ENCODE data around the gene RNASE4. TPM values are rescaled to one million over a fixed set of nuclear protein-coding genes. Genes with fewer than 3 reads are reported as not detected.

RNASE4 gene
- total RNA-seq, 1 experiment from 2014 or later, result 3.9 TPM

DNA sequence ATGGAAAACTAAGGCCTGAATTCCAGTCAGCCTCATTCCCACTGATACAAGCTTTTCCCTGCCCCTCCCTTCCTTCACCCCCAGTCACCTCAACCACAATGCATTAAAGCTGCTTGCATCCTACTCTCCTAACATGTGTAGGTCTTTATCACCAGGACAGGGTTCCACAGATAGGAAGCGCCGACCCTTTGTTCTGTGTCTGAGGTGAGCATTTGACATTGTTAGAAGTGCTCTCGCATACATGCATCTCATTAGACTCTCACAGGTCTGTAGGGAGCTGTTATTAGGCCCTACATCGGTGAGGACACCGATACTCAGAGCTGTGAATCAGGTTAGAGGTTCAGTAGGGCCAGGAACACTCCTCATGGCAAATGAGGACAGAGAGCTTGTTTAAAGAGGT is 48.1 kb downstream of the RNASE4 start:
- no peak overlapping the region for H2AFZ ChIP-seq (ENCODE audit: low read depth, low read length, poor library complexity, severe bottlenecking)
- no peak for TF ChIP-seq SP1 (IDR thresholded peaks at IDR 0.05; ENCODE audit: low read depth)
- TF ChIP-seq ELF1 (IDR thresholded peaks at IDR 0.05; ENCODE audit: borderline replicate concordance, low read depth), result no peak
- no peak for TF ChIP-seq JUND (IDR thresholded peaks at IDR 0.05)
- no peak for TF ChIP-seq RAD21 (IDR thresholded peaks at IDR 0.05; ENCODE audit: low read depth)
- TF ChIP-seq, protein P1, sequence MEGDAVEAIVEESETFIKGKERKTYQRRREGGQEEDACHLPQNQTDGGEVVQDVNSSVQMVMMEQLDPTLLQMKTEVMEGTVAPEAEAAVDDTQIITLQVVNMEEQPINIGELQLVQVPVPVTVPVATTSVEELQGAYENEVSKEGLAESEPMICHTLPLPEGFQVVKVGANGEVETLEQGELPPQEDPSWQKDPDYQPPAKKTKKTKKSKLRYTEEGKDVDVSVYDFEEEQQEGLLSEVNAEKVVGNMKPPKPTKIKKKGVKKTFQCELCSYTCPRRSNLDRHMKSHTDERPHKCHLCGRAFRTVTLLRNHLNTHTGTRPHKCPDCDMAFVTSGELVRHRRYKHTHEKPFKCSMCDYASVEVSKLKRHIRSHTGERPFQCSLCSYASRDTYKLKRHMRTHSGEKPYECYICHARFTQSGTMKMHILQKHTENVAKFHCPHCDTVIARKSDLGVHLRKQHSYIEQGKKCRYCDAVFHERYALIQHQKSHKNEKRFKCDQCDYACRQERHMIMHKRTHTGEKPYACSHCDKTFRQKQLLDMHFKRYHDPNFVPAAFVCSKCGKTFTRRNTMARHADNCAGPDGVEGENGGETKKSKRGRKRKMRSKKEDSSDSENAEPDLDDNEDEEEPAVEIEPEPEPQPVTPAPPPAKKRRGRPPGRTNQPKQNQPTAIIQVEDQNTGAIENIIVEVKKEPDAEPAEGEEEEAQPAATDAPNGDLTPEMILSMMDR (IDR thresholded peaks at IDR 0.05 in 2 of 3, conservative IDR thresholded peaks at IDR 0.05 in 1 of 3; ENCODE audit: borderline replicate concordance in 1 of 3, insufficient read depth in 1 of 3, low read depth in 2 of 3, low read length in 2 of 3), result no peak
- TF ChIP-seq, protein P2, sequence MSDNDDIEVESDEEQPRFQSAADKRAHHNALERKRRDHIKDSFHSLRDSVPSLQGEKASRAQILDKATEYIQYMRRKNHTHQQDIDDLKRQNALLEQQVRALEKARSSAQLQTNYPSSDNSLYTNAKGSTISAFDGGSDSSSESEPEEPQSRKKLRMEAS (IDR thresholded peaks at IDR 0.05), result no peak
- TF ChIP-seq CBX3 (IDR thresholded peaks at IDR 0.05; ENCODE audit: low read depth), result no peak
- no peak for TF ChIP-seq CEBPB (IDR thresholded peaks at IDR 0.05; ENCODE audit: low read depth)
- no peak for TF ChIP-seq EGR1 (IDR thresholded peaks at IDR 0.05; ENCODE audit: low read depth)
- TF ChIP-seq SIN3A (IDR thresholded peaks at IDR 0.05; ENCODE audit: low read depth), result no peak
- no peak for TF ChIP-seq ZNF274 (IDR thresholded peaks at IDR 0.05; ENCODE audit: low read depth, low read length)
- TF ChIP-seq POLR2AphosphoS5 (IDR thresholded peaks at IDR 0.05; ENCODE audit: low read depth, low read length), result no peak
- TF ChIP-seq EZH2 (IDR thresholded peaks at IDR 0.05), result no peak
- BruUV-seq (replicated peaks), result no TSS peak

More for the DNA sequence above, 48.1 kb downstream of the RNASE4 start:
- RAD21 ChIA-PET (ENCODE audit: low non-redundant PET in 1 of 2, low total read pairs in 2 of 2, uncharacterized antibody in 2 of 2, unreplicated experiment in 2 of 2), result no interaction called here
- Histone ChIP-seq H3K4me2 (ENCODE audit: low read length) (no peak overlapping the region), H3K9me3 (ENCODE audit: control insufficient read depth in 1 of 2, insufficient read depth in 1 of 2, low read depth in 1 of 2, low read length in 2 of 2) (no peaks in the 10 kb centered on the region), H3K27me3 (ENCODE audit: insufficient read depth, low read length) (peaks cover 16% of the 10 kb centered on the region), H3K9ac (ENCODE audit: low read length) (no peak overlapping the region), H3K79me2 (ENCODE audit: insufficient read depth, low read length) (no peaks in the 10 kb centered on the region), H3K4me1 (ENCODE audit: control insufficient read depth in 1 of 2, insufficient read depth in 2 of 2, low read length in 2 of 2) (no peaks in the 10 kb centered on the region), H3K4me3 (replicated peaks in 1 of 2; ENCODE audit: low read depth in 1 of 2, low read length in 2 of 2) (no peak overlapping the region), H3K36me3 (ENCODE audit: control insufficient read depth in 1 of 2, insufficient read depth in 2 of 2, low read length in 2 of 2) (no peaks in the 10 kb centered on the region), H3K27ac (ENCODE audit: low read depth, low read length) (no peak overlapping the region), H3K9me2 (ENCODE audit: insufficient read depth) (no peaks in the 10 kb centered on the region), H4K20me1 (ENCODE audit: insufficient read depth) (no peaks in the 10 kb centered on the region)
- POLR2A ChIA-PET, result no interaction called here
- intact Hi-C loops (cut with micrococcal nuclease), result no loop called here
- ATAC-seq (no peak), DNase-seq (ENCODE audit: low read depth, low spot score) (no peak)
- CTCF ChIA-PET, result no interaction called here
